NCI-H345 treated with DMSO at 0.1 percent for 48 hours (cell line): ENCODE data around the gene PHKG1.
A peak's percentile ranks its signal among the peaks of the same experiment; 100 is the strongest.
"Not testable (repeated sequence)": the region's sequence is repeated elsewhere in the genome, so short reads cannot be mapped to it uniquely, and the experiment has no call there.

Experiments used
- DNase-seq: peaks from one replicate; lab custom pipeline; 2025; ENCODE audit not compliant: unreplicated experiment; lab: John Stamatoyannopoulos, UW

PHKG1 gene

DNA sequence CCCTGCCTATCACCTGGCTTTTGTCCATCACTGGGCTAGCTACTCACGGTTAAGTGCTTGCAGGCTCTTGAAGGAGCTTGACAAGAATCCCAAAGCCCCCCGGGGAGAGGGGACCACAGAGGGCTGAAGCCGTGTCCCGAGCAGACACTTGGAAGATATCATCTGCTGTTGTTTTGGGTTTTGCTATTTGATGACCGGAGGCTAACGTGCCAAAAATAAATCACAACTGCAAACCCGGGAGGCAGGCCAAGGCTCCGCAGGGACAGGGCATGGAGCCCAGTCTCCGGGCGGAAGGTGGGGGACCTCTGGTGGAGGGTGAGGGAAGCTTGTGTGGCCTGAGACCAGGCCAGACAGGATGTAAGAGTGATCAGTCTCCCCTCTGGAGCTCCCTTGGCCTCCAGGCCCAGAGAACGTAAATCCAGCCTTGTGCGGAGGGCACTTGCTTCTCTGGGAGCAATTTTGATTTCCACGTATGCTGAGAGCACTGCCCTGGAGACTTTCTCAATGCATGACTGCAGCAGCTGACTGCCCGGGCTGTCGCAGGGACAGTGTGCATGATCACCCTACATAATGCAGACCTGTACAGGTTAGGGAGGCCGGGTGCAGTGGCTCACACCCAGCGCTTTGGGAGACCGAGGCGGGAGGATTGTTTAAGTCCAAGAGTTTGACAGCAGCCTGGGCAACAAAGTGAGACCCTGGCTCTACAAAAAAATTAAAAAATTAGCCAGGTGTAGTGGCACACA is at the start of gene PHKG1:
PHKG1 (minus strand) TSS at position 164 of the 743 bp plus-strand sequence. CDS start 4,011 bp downstream, outside the sequence.
- DNase-seq: no peak

DNA sequence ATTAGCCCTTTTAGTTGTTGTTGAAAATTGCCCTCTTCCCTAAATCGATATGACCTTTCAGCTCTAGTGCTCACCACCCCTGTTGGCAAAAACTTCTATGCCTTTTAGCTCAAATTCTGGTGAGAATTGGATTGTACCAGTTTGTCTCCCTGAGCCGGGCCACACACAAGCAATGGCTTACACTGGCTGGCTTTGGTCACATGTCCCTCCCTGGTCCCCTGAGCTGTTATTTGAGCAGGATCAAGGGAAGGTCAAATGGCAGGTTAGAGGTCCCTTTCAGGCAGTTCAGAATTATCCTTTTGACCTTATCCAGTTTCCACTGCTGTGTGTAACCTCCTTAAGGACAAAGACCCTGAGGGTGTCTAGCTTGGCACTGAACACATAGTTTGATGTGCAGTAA is 38.3 kb upstream of the PHKG1 start:
- not testable (repeated sequence) for DNase-seq

DNA sequence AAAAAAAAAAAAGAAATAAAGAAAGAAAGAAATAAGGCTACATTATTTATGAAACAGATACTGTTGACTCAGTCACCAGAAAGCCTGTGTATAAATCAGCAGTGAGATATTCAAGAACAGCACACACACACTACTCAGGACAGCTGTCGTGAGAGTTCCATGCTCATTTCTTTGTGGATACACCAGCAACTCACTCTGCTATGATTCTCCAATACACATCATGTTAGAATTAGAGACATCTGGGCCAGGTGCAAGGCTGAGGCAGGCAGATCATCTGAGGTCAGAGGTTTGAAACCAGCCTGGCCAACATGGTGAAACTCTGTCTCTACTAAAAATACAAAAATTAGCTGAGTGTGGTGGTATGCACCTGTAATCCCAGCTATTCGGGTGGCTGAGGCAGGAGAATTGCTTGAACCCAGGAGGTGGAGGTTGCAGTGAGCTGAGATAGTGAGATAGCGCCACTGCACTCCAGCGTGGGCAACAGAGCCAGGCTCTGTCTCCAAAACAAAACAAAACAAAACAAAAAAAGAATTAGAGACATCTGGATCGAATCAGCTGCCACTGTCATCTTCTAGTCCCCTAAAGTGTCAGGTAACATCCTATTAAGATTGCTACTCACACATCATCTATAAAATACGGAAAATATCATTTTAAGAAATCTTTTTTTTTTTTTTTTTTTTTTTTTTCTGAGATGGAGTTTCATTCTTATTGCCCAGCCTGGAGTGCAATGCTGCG is 34.7 kb upstream of the PHKG1 start:
- no peak for DNase-seq

DNA sequence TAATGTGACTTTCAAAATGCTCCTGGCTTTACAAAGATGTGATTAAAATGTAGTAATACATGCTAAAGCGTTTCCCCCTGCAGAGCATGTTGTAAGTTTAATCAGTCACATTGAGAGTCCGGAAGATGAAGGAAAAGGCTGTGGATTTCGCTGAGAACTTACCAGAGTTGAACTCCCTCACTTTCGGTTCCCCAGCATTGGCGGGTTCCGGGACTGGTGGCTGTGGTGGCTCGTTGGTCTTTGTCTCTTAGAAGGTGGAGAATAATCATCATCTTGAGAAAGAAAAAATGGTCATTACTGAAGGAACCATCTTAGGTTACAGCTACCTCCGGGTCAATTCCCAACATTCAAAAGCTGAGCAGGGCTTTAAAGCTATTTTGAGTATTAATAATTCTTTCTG is 33.1 kb upstream of the PHKG1 start:
- no peak for DNase-seq

DNA sequence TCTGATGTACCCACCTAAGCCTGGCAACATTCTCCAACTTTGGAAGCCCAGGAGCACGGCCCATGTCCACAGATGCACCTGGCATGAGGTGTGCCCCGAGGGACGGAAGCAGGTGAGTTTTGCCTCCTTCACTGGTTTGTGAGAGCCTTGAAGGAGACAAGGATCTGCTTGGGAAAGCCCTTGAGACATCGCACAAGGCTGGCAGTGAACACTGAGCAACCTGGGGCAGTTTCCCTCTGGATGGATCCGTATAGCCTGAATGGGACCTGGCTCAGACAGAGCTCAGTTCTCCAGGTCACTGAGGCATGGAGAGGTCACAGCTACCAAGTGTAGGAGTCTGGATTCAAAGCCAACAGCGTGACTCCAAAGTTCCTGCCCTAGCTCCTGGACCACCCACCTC is 32.2 kb upstream of the PHKG1 start:
- no peak for DNase-seq

DNA sequence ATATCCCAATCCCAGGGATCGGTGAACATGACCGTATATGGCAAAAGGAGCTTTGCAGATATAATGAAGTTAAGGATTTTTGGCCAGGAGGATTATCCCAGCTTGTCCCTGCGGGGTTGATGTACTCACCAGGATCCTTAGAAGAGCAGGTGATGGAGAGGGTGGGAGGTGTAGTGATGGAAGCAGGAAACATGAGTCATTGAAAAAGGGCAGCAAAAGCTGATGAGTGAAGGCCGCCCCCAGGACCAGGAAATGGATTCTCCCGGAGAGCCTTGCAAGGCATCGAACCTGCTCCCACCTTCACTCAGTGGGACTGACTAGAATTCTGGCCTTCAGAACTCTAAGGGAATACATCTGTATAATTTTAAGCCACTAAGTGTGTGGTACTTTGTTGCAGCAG is 28.7 kb upstream of the PHKG1 start:
- no peak for DNase-seq

DNA sequence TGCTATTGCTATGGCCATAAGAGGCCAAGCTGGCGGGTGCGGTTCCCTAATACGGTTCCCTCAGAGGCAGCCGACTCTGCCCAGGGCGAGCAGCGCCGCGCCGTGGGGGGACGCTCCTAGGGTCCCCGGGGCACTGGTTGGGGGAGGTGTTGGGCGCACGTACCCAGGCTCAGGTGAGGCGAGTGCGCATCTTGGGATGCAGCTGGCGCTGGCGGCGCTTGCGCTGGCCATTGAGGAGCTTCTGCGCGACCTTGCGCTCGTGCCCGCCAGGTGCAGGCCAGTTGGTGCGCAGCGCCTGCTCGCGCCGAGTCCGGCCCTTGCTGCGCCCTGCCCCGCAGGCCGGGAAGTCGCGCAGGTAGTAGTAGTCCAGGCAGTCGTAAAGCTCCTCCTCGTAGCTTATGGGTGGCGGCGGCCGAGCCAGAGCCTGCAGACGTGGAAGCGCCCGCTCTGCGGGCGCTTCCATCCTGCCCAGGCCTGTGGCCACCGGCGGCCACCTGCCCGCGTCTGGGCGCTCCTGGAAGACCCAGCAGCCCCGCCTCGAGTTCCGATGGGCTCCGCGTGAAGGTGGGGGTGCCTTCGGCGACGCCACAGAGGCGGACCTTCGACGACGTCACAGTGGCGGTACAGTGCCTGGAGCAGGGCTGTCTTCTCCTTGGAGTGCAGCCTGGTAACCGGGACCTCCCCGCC is 23.2 kb upstream of the PHKG1 start, which contains the start of gene NUPR2:
NUPR2 (minus strand) TSS at position 566 of the 687 bp plus-strand sequence; CDS start at position 463, 103 bp downstream.
- no peak for DNase-seq

DNA sequence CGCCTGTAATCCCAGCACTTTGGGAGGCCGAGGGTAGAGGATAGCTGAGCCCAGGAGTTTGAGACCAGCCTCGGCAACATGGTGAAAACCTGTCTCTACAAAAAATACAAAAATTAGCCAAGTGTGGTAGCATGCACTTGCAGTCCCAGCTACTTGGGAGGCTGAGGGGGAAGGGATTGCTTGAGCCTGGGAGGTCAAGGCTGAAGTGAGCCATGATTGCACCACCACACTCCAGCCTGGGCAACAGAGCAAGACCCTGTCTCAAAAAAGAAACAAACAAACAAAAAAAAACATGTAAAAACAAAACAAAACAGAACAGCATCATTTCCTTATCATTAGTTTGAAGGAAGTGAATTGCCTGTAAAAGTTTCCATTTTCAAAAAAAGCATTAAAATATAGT is 19.5 kb upstream of the PHKG1 start:
- DNase-seq: not testable (repeated sequence)

DNA sequence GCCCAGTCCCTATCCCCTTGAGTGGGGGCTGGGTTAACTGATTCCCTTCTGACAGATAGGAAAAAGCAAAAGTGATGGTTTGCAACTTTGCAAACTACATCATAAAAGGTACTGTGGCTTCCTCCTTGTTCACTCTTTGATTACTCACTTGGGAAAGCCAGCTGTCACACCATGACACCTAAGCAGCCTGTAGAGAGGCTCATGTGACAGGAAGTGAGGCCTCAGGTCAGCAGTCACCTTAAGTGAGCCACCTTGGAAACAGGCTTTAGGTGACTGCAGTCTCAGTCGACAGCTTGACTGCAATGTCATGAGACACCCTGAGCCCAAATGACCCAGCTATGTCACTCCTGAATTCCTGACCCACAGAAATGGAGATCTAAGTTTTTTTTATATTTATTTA is 17.9 kb upstream of the PHKG1 start:
- no peak for DNase-seq

DNA sequence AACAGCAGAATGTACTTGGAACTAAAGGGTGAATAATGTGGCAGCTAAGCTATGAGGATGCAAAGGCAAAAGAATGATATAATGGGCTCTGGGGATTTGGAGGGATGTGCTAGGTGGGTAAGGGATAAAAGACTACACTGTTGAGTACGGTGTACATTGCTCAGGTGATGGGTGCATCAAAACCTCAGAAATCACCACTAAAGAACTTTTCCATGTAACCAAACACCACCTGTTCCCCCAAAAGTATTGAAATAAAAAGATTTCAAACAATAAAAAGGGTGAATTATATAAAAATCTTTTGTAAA is 15.2 kb upstream of the PHKG1 start:
- DNase-seq: no peak

DNA sequence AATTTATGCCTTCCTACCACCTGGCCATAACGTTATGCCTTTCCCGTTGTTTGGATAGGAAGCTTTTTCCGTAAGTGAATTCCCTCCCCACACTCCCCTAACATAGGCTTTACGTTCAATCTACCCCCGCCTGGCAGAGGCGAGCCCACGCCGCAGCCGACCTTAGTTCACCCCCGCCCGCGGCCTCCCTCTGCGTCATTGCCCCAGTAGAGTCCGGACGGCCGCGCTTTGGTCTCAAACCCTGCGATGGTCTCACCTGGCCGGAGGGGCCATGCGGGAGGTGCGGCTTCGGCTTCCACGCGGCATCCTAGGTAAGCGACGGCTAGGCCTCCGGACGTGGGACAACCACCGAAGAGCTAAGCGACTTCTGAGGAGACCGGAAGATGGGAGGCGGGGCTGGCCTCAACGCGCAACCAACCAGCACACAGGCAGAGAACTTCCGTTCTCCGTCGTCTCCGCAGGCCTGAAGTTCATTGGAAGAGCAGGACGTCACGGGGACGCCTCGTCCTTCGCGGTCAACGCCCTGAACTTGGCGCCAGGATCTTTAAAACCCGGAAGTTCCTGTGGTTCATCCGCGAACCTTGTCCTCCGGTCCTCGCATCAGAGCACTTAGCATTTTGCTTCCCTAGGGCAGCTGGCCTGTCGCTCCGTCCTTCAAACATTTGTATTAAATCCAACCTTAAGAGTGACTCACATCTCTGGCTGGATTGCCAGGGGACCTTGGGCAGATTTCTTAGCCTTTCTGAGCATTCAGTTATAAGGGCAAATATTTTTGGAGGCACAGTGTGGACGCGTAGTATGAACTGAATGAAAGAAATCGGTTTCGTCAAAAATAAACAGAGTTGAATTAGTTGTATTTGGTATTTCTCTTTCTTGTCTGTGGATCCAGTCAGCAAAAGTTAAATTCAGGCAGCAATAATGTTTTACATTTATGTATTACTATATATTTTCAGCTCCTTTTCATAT is 13.6 kb upstream of the PHKG1 start, which contains the start of gene CHCHD2:
CHCHD2 (minus strand) TSS at position 369 of the 966 bp plus-strand sequence; CDS start at position 306, 63 bp downstream.
- peak; percentile 98 for DNase-seq

DNA sequence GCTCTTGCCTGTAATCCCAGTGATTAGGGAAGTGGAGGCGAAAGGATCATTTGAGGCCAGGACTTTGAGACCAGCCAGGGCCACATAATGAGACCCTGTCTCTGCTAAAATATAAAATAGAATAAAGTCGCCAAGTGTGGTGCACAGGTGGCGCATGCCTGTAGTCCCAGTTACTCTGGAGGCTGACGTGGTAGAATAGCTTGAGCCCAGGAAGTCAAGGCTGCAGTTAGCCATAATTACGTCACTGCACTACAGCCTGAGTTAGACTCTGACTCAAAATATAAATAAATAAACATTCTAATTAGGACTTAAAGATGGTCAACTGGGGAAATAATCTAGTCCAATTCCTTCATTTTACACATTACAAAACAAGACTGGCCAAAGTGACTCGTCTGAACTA is 12.8 kb upstream of the PHKG1 start:
- DNase-seq: no peak

DNA sequence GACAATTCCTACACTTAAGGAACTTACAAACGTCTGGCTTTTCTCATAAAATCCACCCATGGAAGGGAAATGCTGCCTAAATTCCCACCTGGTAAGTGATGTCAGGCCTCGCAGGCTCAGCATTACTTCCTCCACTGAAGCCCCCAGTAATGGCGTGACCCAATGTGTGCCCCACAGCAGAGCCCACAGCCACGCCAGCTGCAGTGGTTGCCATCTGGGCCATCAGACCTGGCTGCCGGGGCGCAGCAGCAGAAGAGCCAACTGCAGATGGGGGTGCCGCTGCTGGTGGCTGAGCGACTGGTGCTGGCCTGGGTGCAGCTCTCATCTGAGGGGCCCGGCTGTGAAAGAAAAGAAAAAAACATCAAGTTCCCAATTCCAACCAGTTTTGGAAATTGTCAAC is 11.4 kb upstream of the PHKG1 start:
- DNase-seq: not testable (repeated sequence)

DNA sequence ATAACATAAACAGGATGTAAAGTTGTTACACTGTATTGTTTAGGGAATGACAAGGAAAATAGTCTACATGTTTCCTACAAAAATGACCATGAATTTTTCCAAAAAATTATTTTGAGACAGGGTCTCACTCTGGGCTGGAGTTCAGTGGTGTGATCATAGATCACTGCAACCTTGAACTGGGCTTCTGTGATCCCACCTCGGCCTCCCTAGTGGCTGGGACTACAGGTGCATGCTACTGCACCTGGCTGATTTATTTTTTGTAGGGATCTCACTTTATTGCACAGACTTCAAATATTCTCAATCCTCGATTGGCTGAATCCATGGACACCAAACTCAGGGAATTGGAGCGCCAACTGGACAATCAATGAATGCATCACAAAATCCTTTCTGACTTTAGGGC is 6.9 kb upstream of the PHKG1 start:
- DNase-seq: no peak

DNA sequence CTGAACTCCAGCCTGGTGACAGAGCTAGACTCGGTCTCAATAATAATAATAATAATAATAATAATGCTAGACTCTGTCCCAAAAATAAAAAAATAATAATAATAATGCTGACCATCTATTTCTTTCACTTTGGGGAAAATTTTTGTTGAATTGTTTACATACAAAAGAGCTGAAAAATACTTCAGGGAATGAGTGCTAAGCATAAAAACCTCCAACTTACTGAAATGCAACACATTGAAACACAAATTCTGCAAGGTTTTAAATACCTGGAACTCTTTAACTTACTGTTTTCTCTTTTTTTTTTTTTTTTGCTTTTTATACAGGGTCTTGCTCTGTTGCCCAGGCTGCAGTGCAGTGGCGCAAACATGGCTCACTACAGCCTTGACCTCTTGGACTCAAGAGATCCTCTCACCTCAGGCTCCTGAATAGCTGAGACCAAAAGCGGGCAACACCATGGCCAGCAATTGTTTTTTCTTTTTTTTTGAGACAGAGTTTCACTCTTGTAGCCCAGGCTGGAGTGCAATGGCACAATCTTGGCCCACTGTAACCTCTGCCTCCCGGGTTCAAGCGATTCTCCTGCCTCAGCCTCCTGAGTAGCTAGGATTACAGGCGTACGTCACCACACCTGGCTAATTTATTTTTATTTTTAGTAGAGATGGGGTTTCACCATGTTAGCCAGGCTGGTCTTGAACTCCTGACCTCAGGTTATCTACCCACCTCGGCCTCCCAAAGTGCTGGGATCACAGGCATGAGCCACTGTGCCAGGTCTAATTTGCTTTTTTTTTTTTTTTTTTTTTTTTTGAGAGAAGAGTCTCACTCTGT is 5.6 kb upstream of the PHKG1 start:
- not testable (repeated sequence) for DNase-seq

DNA sequence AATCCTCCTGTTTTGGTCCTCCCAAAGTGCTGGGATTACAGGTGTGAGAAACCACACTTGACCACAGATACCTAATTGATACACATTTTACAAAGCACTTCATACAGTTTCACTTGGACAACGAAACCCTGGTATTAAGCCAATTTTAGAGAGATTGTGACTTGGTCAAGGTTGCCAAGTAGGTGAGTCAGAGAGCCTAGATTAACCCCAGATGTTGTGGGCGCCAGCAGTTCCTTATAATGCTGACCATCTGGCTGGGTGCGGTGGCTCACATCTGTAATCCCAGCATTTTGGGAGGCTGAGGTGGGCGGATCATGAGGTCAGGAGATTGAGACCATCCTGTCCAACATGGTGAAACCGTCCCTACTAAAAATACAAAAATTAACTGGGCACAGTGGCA is 4.9 kb upstream of the PHKG1 start:
- DNase-seq: no peak

DNA sequence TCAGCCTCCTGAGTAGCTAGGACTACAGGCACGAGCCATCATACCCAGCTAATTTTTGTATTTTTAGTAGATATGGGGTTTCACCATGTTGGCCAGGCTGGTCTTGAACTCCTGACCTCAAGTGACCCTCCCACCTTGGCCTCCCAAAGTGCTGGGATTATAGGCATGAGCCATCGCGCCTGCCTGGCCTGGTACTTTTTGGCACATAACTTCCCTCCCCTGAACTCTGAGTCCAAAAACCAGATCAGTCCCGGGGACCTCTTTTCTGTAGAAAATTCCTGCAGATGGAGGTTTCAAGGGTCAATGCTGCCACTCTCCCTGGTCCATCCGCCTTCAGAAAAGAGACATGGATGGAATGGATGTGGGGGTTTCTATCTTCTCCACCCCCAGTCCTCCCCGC is 364 bp downstream of the PHKG1 start:
- DNase-seq: not testable (repeated sequence)

DNA sequence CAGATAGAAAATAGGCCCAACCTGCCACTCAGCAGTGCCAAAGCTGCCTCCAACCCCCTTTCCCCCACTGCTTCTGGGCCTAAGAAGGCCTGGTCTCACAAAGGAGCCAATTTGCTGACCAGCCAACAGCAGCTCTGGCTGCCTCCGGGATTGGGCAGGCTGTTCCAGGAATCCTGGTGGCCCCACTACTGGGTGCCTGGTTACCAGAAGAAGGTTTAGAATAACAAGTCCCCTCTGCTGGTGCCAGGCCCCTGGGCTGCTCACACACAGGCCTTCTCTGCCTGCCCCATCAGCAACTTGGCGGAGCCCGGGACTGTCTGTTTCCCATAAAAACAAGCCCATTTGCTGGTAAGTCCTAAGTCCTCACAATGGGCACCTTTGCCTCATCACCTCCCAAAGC is 1.2 kb downstream of the PHKG1 start:
- no peak for DNase-seq

DNA sequence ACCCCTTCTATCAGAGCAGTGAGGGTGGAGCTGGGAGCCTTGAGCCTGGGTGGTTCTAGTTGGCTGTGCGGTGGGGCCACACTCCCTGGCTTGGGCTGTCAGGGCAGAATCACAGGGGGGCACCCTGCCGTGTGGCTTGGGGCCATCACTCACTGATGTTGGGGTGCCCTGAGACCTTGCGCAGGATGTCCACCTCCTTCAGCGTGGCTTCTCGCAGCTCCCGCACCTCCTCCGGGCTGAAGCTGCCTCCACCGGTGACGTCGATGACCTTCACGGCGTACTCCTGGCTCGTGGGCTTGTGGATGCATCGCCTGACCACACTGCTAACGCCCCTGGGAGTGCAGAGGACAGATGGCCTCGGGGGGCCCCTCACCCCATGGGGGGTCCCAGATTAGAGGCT is 5.3 kb downstream of the PHKG1 start:
- no peak for DNase-seq

DNA sequence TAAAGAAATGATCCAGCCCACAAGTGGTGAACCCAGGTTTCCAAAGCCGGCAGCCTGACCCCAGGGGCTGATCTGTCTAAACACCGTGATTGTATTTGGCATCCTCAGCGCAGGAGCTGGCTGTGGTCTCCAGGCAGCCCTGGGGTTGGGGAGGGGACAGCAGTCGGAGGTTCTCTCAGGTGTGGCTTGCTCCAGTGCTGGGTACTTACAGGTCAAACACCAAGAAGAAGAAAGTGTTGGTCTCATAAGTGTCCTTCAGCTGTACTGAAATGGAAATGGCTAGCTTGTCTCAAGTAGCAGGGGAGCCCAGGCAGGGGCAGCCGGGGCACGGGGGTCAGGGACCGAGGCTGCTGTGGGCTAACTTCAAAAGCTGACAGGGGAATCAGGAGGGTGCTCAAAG is 6.0 kb downstream of the PHKG1 start:
- no peak for DNase-seq
